Measurements from ENCODE around the gene BICDL2.

Gene BICDL2

GRCh38 chr16:2988590-2989099, 48.1 kb downstream of the BICDL2 start:
- TF ChIP-seq POU2F2 (IDR thresholded peaks at IDR 0.05; ENCODE audit: low read depth, low read length) (no peak), SPI1 (IDR thresholded peaks at IDR 0.05; ENCODE audit: low read depth, low read length) (no peak), PAX5 (IDR thresholded peaks at IDR 0.05; ENCODE audit: insufficient read depth, low read length, severe bottlenecking) (no peak), POLR2AphosphoS5 (IDR thresholded peaks at IDR 0.05; ENCODE audit: low read depth, low read length) (no peak), POLR2A (IDR thresholded peaks at IDR 0.05; ENCODE audit: low read depth, low read length) (no peak), TAF1 (IDR thresholded peaks at IDR 0.05; ENCODE audit: low read depth, low read length) (no peak)
- FAIRE-seq (no peak), DNase-seq (ENCODE audit: insufficient read length, low spot score) (no peak)

GRCh38 chr16:2987833-2988232, 48.9 kb downstream of the BICDL2 start:
- no peak for TF ChIP-seq POU2F2 (IDR thresholded peaks at IDR 0.05; ENCODE audit: low read depth, low read length)
- no peak for TF ChIP-seq POLR2AphosphoS5 (IDR thresholded peaks at IDR 0.05; ENCODE audit: low read depth, low read length)
- TF ChIP-seq SPI1 (IDR thresholded peaks at IDR 0.05; ENCODE audit: low read depth, low read length), result no peak
- TF ChIP-seq TAF1 (IDR thresholded peaks at IDR 0.05; ENCODE audit: low read depth, low read length), result no peak
- no peak for TF ChIP-seq PAX5 (IDR thresholded peaks at IDR 0.05; ENCODE audit: insufficient read depth, low read length, severe bottlenecking)
- no peak for TF ChIP-seq POLR2A (IDR thresholded peaks at IDR 0.05; ENCODE audit: low read depth, low read length)
- FAIRE-seq (no peak), DNase-seq (ENCODE audit: insufficient read length, low spot score) (no peak)

GRCh38 chr16:2987286-2987685, 49.5 kb downstream of the BICDL2 start:
- TF ChIP-seq POLR2AphosphoS5 (IDR thresholded peaks at IDR 0.05; ENCODE audit: low read depth, low read length), result no peak
- FAIRE-seq, result no peak

GRCh38 chr16:2986623-2987188, 50.0 kb downstream of the BICDL2 start:
- FAIRE-seq (no peak), DNase-seq (ENCODE audit: insufficient read length, low spot score) (no peak)
- TF ChIP-seq PAX5 (IDR thresholded peaks at IDR 0.05; ENCODE audit: insufficient read depth, low read length, severe bottlenecking) (no peak), POU2F2 (IDR thresholded peaks at IDR 0.05; ENCODE audit: low read depth, low read length) (no peak), POLR2A (IDR thresholded peaks at IDR 0.05; ENCODE audit: low read depth, low read length) (no peak), TAF1 (IDR thresholded peaks at IDR 0.05; ENCODE audit: low read depth, low read length) (no peak), SPI1 (IDR thresholded peaks at IDR 0.05; ENCODE audit: low read depth, low read length) (no peak), POLR2AphosphoS5 (IDR thresholded peaks at IDR 0.05; ENCODE audit: low read depth, low read length) (no peak)

More at GRCh38 chr16:2987286-2987685, 49.5 kb downstream of the BICDL2 start:
- DNase-seq (ENCODE audit: insufficient read length, low spot score), result no peak

GRCh38 chr16:2985893-2986355, 50.8 kb downstream of the BICDL2 start:
- TF ChIP-seq PAX5 (IDR thresholded peaks at IDR 0.05; ENCODE audit: insufficient read depth, low read length, severe bottlenecking) (no peak), POU2F2 (IDR thresholded peaks at IDR 0.05; ENCODE audit: low read depth, low read length) (no peak), TAF1 (IDR thresholded peaks at IDR 0.05; ENCODE audit: low read depth, low read length) (no peak), POLR2AphosphoS5 (IDR thresholded peaks at IDR 0.05; ENCODE audit: low read depth, low read length) (no peak), POLR2A (IDR thresholded peaks at IDR 0.05; ENCODE audit: low read depth, low read length) (no peak), SPI1 (IDR thresholded peaks at IDR 0.05; ENCODE audit: low read depth, low read length) (no peak)
- no peak for FAIRE-seq
- DNase-seq (ENCODE audit: insufficient read length, low spot score), result no peak

- DNase-seq (ENCODE audit: insufficient read length, low spot score), result no peak
- TF ChIP-seq TAF1 (IDR thresholded peaks at IDR 0.05; ENCODE audit: low read depth, low read length) (no peak), POLR2AphosphoS5 (IDR thresholded peaks at IDR 0.05; ENCODE audit: low read depth, low read length) (no peak), POLR2A (IDR thresholded peaks at IDR 0.05; ENCODE audit: low read depth, low read length) (no peak), PAX5 (IDR thresholded peaks at IDR 0.05; ENCODE audit: insufficient read depth, low read length, severe bottlenecking) (no peak), SPI1 (IDR thresholded peaks at IDR 0.05; ENCODE audit: low read depth, low read length) (no peak), POU2F2 (IDR thresholded peaks at IDR 0.05; ENCODE audit: low read depth, low read length) (no peak)
- FAIRE-seq, result no peak
These were observed 51.3 kb downstream of the BICDL2 start for GRCh38 chr16:2985462-2985861.

GRCh38 chr16:2983706-2984136, 53.0 kb downstream of the BICDL2 start:
- peak; percentile 40 for FAIRE-seq
- TF ChIP-seq POLR2AphosphoS5 (IDR thresholded peaks at IDR 0.05; ENCODE audit: low read depth, low read length) (no peak), PAX5 (IDR thresholded peaks at IDR 0.05; ENCODE audit: insufficient read depth, low read length, severe bottlenecking) (no peak), TAF1 (IDR thresholded peaks at IDR 0.05; ENCODE audit: low read depth, low read length) (no peak), SPI1 (IDR thresholded peaks at IDR 0.05; ENCODE audit: low read depth, low read length) (no peak), POU2F2 (IDR thresholded peaks at IDR 0.05; ENCODE audit: low read depth, low read length) (no peak), POLR2A (IDR thresholded peaks at IDR 0.05; ENCODE audit: low read depth, low read length) (no peak)
- peak; percentile 92 for DNase-seq (ENCODE audit: insufficient read length, low spot score)

- TF ChIP-seq SPI1 (IDR thresholded peaks at IDR 0.05; ENCODE audit: low read depth, low read length) (no peak), POLR2A (IDR thresholded peaks at IDR 0.05; ENCODE audit: low read depth, low read length) (no peak), TAF1 (IDR thresholded peaks at IDR 0.05; ENCODE audit: low read depth, low read length) (no peak), POU2F2 (IDR thresholded peaks at IDR 0.05; ENCODE audit: low read depth, low read length) (no peak), PAX5 (IDR thresholded peaks at IDR 0.05; ENCODE audit: insufficient read depth, low read length, severe bottlenecking) (no peak), POLR2AphosphoS5 (IDR thresholded peaks at IDR 0.05; ENCODE audit: low read depth, low read length) (no peak)
- FAIRE-seq (no peak), DNase-seq (ENCODE audit: insufficient read length, low spot score) (no peak)
These were observed 54.3 kb downstream of the BICDL2 start for GRCh38 chr16:2982402-2982801.

- no peak for DNase-seq (ENCODE audit: insufficient read length, low spot score)
- no peak for FAIRE-seq
- TF ChIP-seq TAF1 (IDR thresholded peaks at IDR 0.05; ENCODE audit: low read depth, low read length), result no peak
- no peak for TF ChIP-seq POLR2AphosphoS5 (IDR thresholded peaks at IDR 0.05; ENCODE audit: low read depth, low read length)
- TF ChIP-seq SPI1 (IDR thresholded peaks at IDR 0.05; ENCODE audit: low read depth, low read length), result no peak
- no peak for TF ChIP-seq POU2F2 (IDR thresholded peaks at IDR 0.05; ENCODE audit: low read depth, low read length)
- no peak for TF ChIP-seq PAX5 (IDR thresholded peaks at IDR 0.05; ENCODE audit: insufficient read depth, low read length, severe bottlenecking)
- no peak for TF ChIP-seq POLR2A (IDR thresholded peaks at IDR 0.05; ENCODE audit: low read depth, low read length)
These were observed 54.9 kb downstream of the BICDL2 start for GRCh38 chr16:2981899-2982250.
